Sigmoid colon (tissue), 4 donors: ENCODE data around the gene DIS3L2.

Experiments
- EP300 ChIP-seq, 4 donors: sonication (generic); formaldehyde crosslinking; IDR thresholded peaks; one replicate each; pipeline ENCODE4 v1.6.1; 2017; ENCODE audit warnings: antibody characterized with exemption in 4 of 4
- TF ChIP-seq, protein P1 (sequence below), 4 experiments: fragments of 450-650 bp in 3 of 4; fragments of 200-600 bp in 1 of 4; IDR thresholded peaks; one replicate each; pipeline ENCODE4 v1.5.1; 2016 to 2019; ENCODE audit warnings: antibody characterized with exemption in 4 of 4, mild to moderate bottlenecking in 3 of 4, moderate library complexity in 2 of 4

DNA sequence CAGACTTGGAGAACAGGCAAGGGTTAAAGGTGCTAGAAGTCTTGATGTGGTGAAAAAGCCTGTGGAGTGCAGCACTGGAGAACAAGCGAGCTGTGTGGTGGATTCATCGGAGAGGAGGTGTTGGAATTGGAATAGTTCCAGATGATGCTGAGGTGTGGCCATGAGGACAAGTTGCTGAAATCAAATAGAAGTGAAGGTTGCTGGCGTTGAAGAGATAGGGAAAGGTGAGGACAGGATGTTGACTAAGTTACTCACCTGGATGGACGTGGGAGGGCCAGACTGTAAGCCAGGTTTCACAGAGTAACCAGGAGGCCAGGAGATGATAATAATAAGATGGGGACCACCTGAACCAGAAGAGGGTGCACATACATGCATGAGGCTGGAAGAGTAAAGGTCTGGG is 173.4 kb downstream of the DIS3L2 start:
- TF ChIP-seq, protein P1, sequence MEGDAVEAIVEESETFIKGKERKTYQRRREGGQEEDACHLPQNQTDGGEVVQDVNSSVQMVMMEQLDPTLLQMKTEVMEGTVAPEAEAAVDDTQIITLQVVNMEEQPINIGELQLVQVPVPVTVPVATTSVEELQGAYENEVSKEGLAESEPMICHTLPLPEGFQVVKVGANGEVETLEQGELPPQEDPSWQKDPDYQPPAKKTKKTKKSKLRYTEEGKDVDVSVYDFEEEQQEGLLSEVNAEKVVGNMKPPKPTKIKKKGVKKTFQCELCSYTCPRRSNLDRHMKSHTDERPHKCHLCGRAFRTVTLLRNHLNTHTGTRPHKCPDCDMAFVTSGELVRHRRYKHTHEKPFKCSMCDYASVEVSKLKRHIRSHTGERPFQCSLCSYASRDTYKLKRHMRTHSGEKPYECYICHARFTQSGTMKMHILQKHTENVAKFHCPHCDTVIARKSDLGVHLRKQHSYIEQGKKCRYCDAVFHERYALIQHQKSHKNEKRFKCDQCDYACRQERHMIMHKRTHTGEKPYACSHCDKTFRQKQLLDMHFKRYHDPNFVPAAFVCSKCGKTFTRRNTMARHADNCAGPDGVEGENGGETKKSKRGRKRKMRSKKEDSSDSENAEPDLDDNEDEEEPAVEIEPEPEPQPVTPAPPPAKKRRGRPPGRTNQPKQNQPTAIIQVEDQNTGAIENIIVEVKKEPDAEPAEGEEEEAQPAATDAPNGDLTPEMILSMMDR (IDR thresholded peaks at IDR 0.05), result no peak
- TF ChIP-seq EP300 (IDR thresholded peaks at IDR 0.05), result no peak
